Measurements from ENCODE around the gene SLC13A2. TPM values are rescaled to one million over a fixed set of nuclear protein-coding genes. Genes with fewer than 3 reads are reported as not detected.

The SLC13A2 gene
- total and polyA plus RNA-seq, 2 of the 4 experiments (the other 2 are of a cell fraction) = not detected

DNA sequence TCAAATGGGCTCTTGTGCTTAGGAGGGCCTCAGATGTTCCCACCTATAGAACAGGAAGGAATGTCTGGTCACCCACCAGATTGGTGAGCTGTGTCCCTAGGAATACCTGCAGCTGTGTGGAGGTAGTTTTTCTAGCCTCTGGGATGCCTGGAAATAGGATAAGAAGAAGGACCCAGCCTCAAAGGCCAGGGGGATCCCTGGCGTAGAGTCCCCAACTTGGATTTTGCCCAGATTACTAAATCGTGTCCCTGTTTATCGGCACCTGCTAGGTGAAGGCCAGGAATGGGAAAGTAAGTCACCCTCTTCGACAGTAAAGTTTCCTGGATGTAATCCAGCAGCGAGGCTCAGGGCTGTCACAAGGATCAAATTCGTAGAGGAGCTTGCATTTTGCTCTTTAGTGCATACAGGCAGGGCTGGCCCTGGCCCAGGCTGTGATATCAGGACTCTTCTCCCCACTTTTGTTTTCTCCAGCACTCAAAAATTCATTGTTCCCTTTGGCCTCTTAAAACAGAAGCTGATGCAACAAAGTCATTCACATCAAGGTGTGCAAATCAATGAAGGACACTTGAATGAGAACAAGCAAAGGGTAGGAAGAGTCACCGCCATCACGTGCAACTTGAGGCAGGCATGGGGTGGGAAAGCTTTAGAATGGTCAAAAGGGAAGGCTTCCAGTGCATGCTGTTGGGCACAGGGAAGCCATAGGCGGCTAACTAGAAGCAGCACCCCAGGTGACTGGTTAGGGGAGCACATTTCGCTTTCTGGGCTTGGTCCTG is 7.5 kb downstream of the SLC13A2 start:
- Histone ChIP-seq H3K36me3 (ENCODE audit: control insufficient read depth, insufficient read depth, low read length) (no peaks in the 10 kb centered on the region), H3K9me3 (ENCODE audit: control insufficient read depth, insufficient read depth, low read length) (no peaks in the 10 kb centered on the region), H2BK15ac (ENCODE audit: low read depth, low read length) (no peak overlapping the region), H3K56ac (ENCODE audit: extremely low read depth, insufficient read depth, low read length) (no peak overlapping the region), H3K9ac (ENCODE audit: low read depth, low read length) (no peak overlapping the region), H2AK5ac (ENCODE audit: low read depth, low read length) (no peak overlapping the region), H2BK120ac (ENCODE audit: low read depth, low read length) (no peak overlapping the region), H2AK9ac (replicated peaks; ENCODE audit: low read depth, low read length, poor library complexity) (no peak overlapping the region), H2BK20ac (ENCODE audit: low read depth, low read length) (no peak overlapping the region), H3K27ac (ENCODE audit: insufficient read depth, low read length) (no peak overlapping the region), H2BK5ac (ENCODE audit: low read depth, low read length, poor library complexity, severe bottlenecking) (no peak overlapping the region), H3K4me2 (ENCODE audit: low read depth, low read length) (no peak overlapping the region), H4K8ac (ENCODE audit: low read depth in 2 of 2, low read length in 2 of 2) (no peak overlapping the region), H3K79me1 (ENCODE audit: low read depth in 1 of 2, low read length in 2 of 2) (no peaks in the 10 kb centered on the region), H3K27me3 (ENCODE audit: control insufficient read depth, insufficient read depth, low read length) (peaks cover 41% of the 10 kb centered on the region), H4K5ac (ENCODE audit: low read depth, low read length) (no peak overlapping the region), H3K23ac (ENCODE audit: low read depth, low read length) (no peak overlapping the region), H3K4me1 (ENCODE audit: control insufficient read depth, insufficient read depth, low read length) (no peaks in the 10 kb centered on the region), H4K20me1 (ENCODE audit: insufficient read depth, low read length) (no peaks in the 10 kb centered on the region), H3K18ac (ENCODE audit: low read depth, low read length) (no peak overlapping the region), H3K4ac (ENCODE audit: low read depth, low read length) (no peak overlapping the region), H4K91ac (ENCODE audit: insufficient read depth, low read depth, low read length) (no peak overlapping the region), H3K14ac (replicated peaks; ENCODE audit: low read depth, low read length) (no peak overlapping the region), H3K9me1 (ENCODE audit: insufficient read depth, low read length) (no peaks in the 10 kb centered on the region), H2AFZ (replicated peaks; ENCODE audit: low read length, poor library complexity) (no peak overlapping the region), H3K4me3 (ENCODE audit: insufficient read depth, low read depth, low read length) (no peak overlapping the region)
- POLR2A ChIA-PET (ENCODE audit: unreplicated experiment) = interaction anchor here (0.6 kb wide), 1 partner anchor 10 kb away, joined by 3 read pairs; no protein-coding TSS in a partner anchor
- in situ Hi-C loops (cut with MboI; ENCODE audit: low sequenced_read_pairs) = no loop called here
- no peak for TF ChIP-seq MAFK (IDR thresholded peaks at IDR 0.05; ENCODE audit: low read depth, low read length)
- TF ChIP-seq SMC3 (IDR thresholded peaks at IDR 0.05; ENCODE audit: low read depth, low read length) = no peak
- TF ChIP-seq MXI1 (IDR thresholded peaks at IDR 0.05; ENCODE audit: borderline replicate concordance, low read depth, low read length) = no peak
- no peak for TF ChIP-seq RCOR1 (IDR thresholded peaks at IDR 0.05; ENCODE audit: insufficient replicate concordance, low read length)
- 42% methylated on average over 4 of the region's 10 CpGs; no CpG with 5 or more reads in 1 of the 2 experiments for whole genome bisulfite sequencing, 2 experiments (ENCODE audit: extremely low coverage in 2 of 2, insufficient read length in 1 of 2)
- intact Hi-C loops (cut with micrococcal nuclease) = no loop called here
- DNase-seq (no peak), ATAC-seq (ENCODE audit: low read depth) (no peak)
- CTCF ChIA-PET = no interaction called here
- BruUV-seq (replicated peaks) = no TSS peak
- dilution Hi-C loops (cut with HindIII; ENCODE audit: low sequenced_read_pairs, unreplicated experiment) = no loop called here
